ENCODE data around the gene MARK3.
"Not testable (repeated sequence)": the region's sequence is repeated elsewhere in the genome, so short reads cannot be mapped to it uniquely, and the experiment has no call there.

MARK3 gene

DNA sequence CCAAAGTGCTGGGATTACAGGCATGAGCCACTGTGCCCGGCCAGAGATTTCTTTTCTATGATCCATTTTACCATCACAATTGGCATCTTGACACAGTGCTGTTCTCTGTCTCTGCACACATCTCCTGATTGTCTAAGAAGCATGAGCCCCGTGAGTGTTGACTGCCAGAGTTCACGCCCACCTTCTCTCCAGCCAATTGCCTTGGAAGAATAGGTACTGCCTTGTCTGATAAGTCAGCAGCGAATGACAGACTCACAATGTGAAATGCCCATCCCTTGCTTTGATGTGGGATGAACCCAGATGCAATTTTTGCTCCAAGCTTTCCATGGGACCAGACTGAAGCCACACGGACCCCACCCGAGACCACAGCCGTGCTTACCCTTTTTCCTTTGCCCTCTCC lies 31.9 kb upstream of the MARK3 start:
- TF ChIP-seq, protein P1, sequence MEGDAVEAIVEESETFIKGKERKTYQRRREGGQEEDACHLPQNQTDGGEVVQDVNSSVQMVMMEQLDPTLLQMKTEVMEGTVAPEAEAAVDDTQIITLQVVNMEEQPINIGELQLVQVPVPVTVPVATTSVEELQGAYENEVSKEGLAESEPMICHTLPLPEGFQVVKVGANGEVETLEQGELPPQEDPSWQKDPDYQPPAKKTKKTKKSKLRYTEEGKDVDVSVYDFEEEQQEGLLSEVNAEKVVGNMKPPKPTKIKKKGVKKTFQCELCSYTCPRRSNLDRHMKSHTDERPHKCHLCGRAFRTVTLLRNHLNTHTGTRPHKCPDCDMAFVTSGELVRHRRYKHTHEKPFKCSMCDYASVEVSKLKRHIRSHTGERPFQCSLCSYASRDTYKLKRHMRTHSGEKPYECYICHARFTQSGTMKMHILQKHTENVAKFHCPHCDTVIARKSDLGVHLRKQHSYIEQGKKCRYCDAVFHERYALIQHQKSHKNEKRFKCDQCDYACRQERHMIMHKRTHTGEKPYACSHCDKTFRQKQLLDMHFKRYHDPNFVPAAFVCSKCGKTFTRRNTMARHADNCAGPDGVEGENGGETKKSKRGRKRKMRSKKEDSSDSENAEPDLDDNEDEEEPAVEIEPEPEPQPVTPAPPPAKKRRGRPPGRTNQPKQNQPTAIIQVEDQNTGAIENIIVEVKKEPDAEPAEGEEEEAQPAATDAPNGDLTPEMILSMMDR (IDR thresholded peaks at IDR 0.05; ENCODE audit: insufficient read depth, low read depth, low read length, missing control alignments) = no peak

DNA sequence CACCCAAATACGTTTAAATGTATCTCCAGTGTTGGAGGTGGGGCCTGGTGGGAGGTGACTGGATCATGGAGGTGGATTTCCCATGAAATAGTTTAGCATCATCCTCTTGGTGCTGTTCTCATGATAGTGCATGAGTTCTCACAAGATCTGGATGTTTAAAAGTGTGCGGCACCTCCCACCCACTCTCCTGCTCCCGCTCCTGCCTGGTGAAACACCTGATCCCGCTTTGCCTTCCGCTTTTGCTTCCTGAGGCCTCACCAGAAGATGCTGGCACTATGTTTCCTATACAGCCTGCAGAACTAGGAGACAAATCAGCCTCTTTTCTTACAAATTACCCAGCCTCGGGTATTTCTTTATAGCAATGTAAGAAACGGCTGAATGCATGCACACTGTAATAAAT lies 31.1 kb upstream of the MARK3 start:
- TF ChIP-seq, protein P1 (IDR thresholded peaks at IDR 0.05; ENCODE audit: insufficient read depth, low read depth, low read length, missing control alignments) = no peak
- no peak overlapping the region for H3K4me3 ChIP-seq (ENCODE audit: low read depth, low read length)
- DNase-seq (ENCODE audit: low read depth) = no peak

More for the DNA sequence above, 31.9 kb upstream of the MARK3 start:
- H3K4me3 ChIP-seq (ENCODE audit: low read depth, low read length) = no peak overlapping the region
- no peak for DNase-seq (ENCODE audit: low read depth)

DNA sequence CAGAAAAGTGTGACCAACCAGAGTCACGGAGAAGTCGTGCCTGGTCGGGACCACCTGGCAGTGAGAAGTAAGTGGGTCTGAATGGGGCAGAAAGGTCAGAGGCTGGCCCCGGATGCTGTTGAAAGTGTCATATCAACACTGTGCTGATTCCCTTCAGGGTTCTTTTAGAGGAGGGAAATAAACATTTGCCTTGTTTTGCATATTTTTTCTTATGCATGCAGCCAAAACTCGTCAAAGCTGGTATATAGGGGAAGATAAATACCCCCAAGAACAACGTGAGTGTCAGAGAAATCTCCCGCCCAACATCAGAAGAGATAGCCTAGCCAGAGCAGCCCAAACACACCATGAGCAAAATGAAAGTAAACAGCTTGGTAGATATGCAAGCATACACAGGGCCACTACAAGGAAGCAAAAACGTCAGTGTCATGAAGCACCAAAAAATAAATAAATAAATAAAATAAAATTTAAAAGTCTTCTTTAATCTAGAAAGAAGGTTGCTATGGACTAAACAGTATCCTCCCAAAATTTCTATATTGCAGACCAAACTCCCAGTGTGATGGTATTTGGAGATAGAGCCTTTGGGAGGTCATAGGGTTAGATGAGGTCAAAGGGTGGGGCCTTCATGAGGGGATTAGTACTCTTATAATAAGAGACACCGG lies 29.1 kb upstream of the MARK3 start:
- H3K4me3 ChIP-seq (ENCODE audit: low read depth, low read length) = peak overlapping the region; percentile 26; the same call in 1 of the 2 replicates
- TF ChIP-seq, protein P1 (IDR thresholded peaks at IDR 0.05; ENCODE audit: insufficient read depth, low read depth, low read length, missing control alignments) = no peak
- peak; percentile 37 for DNase-seq (ENCODE audit: low read depth)

DNA sequence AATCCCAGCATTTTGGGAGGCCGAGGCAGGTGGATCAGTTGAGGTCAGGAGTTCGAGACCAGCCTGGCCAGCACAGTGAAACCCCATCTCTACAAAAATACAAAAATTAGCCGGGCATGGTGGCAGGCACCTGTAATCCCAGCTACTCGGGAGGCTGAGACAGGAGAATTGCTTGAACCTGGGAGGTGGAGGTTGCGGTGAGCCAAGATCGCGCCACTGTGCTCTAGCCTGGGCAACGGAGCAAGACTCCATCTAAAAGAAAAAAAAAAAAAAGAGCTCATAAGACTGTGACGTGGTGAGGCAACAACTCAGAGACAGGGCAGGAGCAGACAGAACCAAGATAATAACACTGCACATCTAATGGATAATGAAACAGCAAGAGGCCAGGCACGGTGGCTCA lies 27.7 kb upstream of the MARK3 start:
- not testable (repeated sequence) for DNase-seq (ENCODE audit: low read depth); H3K4me3 ChIP-seq (ENCODE audit: low read depth, low read length)

DNA sequence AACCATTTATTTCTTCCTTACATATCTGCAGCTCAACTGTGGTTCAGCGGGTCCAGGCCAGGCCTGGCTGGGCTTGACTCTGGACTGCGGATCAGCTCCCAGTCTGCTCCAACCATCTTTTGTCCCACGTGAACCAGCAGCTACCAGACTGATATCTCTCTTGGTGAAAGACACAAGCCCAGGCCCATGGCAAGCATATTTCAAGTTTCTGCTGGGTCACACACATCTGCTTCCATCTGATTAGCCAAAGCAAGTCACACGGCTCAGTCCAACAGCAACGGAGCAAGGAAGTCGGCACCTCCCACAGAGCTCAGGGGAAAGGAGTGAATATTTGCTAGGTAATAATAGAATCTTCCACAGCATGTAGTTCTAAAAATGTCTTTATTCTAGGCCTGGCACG lies 24.7 kb upstream of the MARK3 start:
- DNase-seq (ENCODE audit: low read depth) = no peak
- TF ChIP-seq, protein P1 (IDR thresholded peaks at IDR 0.05; ENCODE audit: insufficient read depth, low read depth, low read length, missing control alignments) = no peak

DNA sequence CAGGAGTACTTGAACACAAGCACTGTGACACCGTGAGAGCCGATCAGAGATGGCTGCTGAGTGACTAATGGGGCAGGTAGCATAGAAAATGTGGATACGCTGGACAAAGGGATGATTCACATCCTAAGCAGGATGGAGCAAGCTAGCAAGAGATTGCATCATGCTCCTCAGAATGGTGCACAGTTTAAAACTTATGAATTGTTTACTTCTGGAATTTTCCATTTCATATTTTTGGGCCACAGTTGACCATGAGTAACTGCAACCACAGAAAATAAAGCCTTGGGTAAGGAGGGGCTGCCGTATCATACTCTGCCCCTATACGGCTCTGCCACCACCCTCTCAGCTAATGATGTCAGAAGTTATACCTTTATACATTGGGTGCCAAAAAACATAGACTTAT lies 23.3 kb upstream of the MARK3 start:
- DNase-seq (ENCODE audit: low read depth) = no peak
- TF ChIP-seq, protein P1 (IDR thresholded peaks at IDR 0.05; ENCODE audit: insufficient read depth, low read depth, low read length, missing control alignments) = no peak

More for the DNA sequence above, 24.7 kb upstream of the MARK3 start:
- H3K4me3 ChIP-seq (ENCODE audit: low read depth, low read length) = no peak overlapping the region

DNA sequence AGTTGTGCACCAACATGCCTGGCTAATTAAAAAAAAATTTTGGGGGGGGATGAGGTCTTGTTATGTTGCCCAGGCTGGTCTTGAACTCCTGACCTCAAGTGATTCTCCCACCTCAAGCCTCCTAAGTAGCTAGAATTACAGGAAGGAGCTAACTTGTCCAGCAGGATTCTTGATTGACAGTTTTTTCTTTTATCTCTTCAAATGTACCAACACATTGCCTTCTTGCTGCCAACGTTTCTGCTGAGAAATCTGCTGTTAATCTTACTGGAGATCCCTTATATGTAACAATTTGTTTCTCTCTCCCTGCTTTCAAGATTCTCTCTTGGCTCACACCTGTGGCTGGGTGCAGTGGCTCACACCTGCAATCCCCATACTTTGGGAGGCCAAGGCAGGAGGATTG lies 22.4 kb upstream of the MARK3 start:
- H3K4me3 ChIP-seq (ENCODE audit: low read depth, low read length) = no peak overlapping the region
- TF ChIP-seq, protein P1 (IDR thresholded peaks at IDR 0.05; ENCODE audit: insufficient read depth, low read depth, low read length, missing control alignments) = no peak
- no peak for DNase-seq (ENCODE audit: low read depth)

More for the DNA sequence above, 23.3 kb upstream of the MARK3 start:
- H3K4me3 ChIP-seq (ENCODE audit: low read depth, low read length) = no peak overlapping the region
